Measurements from ENCODE around the gene QSER1. TPM values are rescaled to one million over a fixed set of nuclear protein-coding genes. Genes with fewer than 3 reads are reported as not detected.

QSER1 gene
- total and polyA plus RNA-seq, 3 donors from 2014 or later, result 18.1 to 42.7 (median 35.4) TPM

GRCh38 chr11:32911413-32911812 is 18.8 kb downstream of the QSER1 start:
- TF ChIP-seq, protein P1, sequence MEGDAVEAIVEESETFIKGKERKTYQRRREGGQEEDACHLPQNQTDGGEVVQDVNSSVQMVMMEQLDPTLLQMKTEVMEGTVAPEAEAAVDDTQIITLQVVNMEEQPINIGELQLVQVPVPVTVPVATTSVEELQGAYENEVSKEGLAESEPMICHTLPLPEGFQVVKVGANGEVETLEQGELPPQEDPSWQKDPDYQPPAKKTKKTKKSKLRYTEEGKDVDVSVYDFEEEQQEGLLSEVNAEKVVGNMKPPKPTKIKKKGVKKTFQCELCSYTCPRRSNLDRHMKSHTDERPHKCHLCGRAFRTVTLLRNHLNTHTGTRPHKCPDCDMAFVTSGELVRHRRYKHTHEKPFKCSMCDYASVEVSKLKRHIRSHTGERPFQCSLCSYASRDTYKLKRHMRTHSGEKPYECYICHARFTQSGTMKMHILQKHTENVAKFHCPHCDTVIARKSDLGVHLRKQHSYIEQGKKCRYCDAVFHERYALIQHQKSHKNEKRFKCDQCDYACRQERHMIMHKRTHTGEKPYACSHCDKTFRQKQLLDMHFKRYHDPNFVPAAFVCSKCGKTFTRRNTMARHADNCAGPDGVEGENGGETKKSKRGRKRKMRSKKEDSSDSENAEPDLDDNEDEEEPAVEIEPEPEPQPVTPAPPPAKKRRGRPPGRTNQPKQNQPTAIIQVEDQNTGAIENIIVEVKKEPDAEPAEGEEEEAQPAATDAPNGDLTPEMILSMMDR (IDR thresholded peaks at IDR 0.05), result no peak
- no peak for TF ChIP-seq POLR2A (IDR thresholded peaks at IDR 0.05)
- no peaks in the 10 kb centered on the region for H3K27me3 ChIP-seq
- DNase-seq, result no peak
- WGBS, 2 donors, result 90 to 91% methylated on average over 3 of the region's 3 CpGs
- intact Hi-C loops (cut with DNase I; ENCODE audit: low total_unique reads), result no loop called here
- H3K36me3 ChIP-seq (ENCODE audit: low read depth, missing control alignments), result no peaks in the 10 kb centered on the region
- no peak overlapping the region for H3K4me3 ChIP-seq
- no peaks in the 10 kb centered on the region for H3K4me1 ChIP-seq
- H3K9me3 ChIP-seq, result no peaks in the 10 kb centered on the region
- no peak overlapping the region for H3K27ac ChIP-seq

DNA sequence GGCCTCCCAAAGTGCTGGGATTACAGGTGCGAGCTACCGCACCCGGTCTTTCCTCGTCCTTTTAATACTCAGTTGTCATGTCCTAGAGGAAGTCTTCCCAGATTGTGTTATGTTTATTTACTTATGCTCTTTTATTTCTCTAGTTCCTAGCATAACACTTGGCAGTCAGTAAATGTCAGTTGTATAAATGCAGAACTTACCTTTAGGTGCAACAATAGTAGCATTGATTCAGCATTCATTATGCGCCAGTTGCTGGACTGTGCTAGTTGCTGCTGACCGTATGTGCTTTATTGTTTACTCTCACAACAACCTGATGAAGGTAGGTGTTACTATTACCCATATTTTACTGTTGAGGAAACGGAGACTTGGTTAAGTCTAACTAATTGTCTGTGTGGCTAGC is 20.8 kb downstream of the QSER1 start:
- Histone ChIP-seq H3K27ac (no peak overlapping the region), H3K36me3 (ENCODE audit: low read depth, missing control alignments) (no peaks in the 10 kb centered on the region), H3K4me1 (no peaks in the 10 kb centered on the region), H3K4me3 (no peak overlapping the region), H3K9me3 (no peaks in the 10 kb centered on the region), H3K27me3 (no peaks in the 10 kb centered on the region)
- TF ChIP-seq, protein P1 (IDR thresholded peaks at IDR 0.05), result no peak
- no peak for TF ChIP-seq POLR2A (IDR thresholded peaks at IDR 0.05)
- 91% methylated on average over 7 of the region's 7 CpGs for WGBS, 2 donors
- intact Hi-C loops (cut with DNase I; ENCODE audit: low total_unique reads), result no loop called here
- no peak for DNase-seq

- Histone ChIP-seq H3K9me3 (no peaks in the 10 kb centered on the region), H3K27me3 (no peaks in the 10 kb centered on the region), H3K27ac (no peak overlapping the region), H3K4me1 (no peaks in the 10 kb centered on the region), H3K36me3 (ENCODE audit: low read depth, missing control alignments) (no peaks in the 10 kb centered on the region), H3K4me3 (no peak overlapping the region)
- WGBS, 2 donors, result 91 to 100% methylated on average over 1 of the region's 1 CpG
- intact Hi-C loops (cut with DNase I; ENCODE audit: low total_unique reads), result no loop called here
- TF ChIP-seq, protein P1 (IDR thresholded peaks at IDR 0.05), result no peak
- DNase-seq, result no peak
Observed at GRCh38 chr11:32916361-32916760, 23.8 kb downstream of the QSER1 start.

DNA sequence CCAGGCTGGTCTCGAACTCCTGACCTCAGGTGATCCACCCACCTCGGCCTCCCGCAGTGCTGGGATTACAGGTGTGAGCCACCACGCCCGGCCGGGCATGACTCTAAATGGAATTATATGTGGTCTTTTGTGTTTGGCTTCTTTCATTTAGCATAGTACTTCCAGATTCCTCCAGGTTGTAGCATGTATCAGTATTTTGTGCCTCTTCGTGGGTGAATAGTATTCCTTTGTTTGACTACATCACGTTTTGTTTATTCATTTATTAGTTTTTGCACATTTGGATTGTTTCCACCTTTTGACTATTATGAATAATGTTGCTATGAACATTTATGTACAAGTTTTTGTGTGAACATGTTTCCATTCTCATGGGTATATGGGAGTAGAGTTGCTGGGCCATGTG is 24.4 kb downstream of the QSER1 start:
- Histone ChIP-seq H3K27ac (no peak overlapping the region), H3K9me3 (no peaks in the 10 kb centered on the region), H3K4me1 (no peaks in the 10 kb centered on the region), H3K4me3 (no peak overlapping the region), H3K36me3 (ENCODE audit: low read depth, missing control alignments) (no peaks in the 10 kb centered on the region), H3K27me3 (no peaks in the 10 kb centered on the region)
- intact Hi-C loops (cut with DNase I; ENCODE audit: low total_unique reads), result no loop called here
- TF ChIP-seq, protein P1 (IDR thresholded peaks at IDR 0.05), result no peak
- TF ChIP-seq POLR2A (IDR thresholded peaks at IDR 0.05), result no peak
- no peak for DNase-seq
- 93% methylated on average over 8 of the region's 8 CpGs for WGBS, 2 donors

- no peaks in the 10 kb centered on the region for H3K9me3 ChIP-seq
- TF ChIP-seq POLR2A (IDR thresholded peaks at IDR 0.05), result no peak
- TF ChIP-seq, protein P1 (IDR thresholded peaks at IDR 0.05), result no peak
Observed at GRCh38 chr11:32918427-32918826, 25.8 kb downstream of the QSER1 start.

More at GRCh38 chr11:32918427-32918826, 25.8 kb downstream of the QSER1 start:
- H3K27ac ChIP-seq, result no peak overlapping the region
- 90 to 93% methylated on average over 1 of the region's 1 CpG for whole genome bisulfite sequencing, 2 donors
- no peak overlapping the region for H3K4me3 ChIP-seq
- intact Hi-C loops (cut with DNase I; ENCODE audit: low total_unique reads), result no loop called here
- no peak for DNase-seq
- no peaks in the 10 kb centered on the region for H3K27me3 ChIP-seq
- H3K36me3 ChIP-seq (ENCODE audit: low read depth, missing control alignments), result no peaks in the 10 kb centered on the region
- no peaks in the 10 kb centered on the region for H3K4me1 ChIP-seq

Measured in testis (tissue), 3 donors.